GM04504 (cell line): ENCODE data around the gene GGCT.

Experiments
- DNase-seq: peaks from one replicate; pipeline ENCODE4 v3.0.0-alpha.2; 2012; ENCODE audit warnings: low read depth

Gene GGCT

DNA sequence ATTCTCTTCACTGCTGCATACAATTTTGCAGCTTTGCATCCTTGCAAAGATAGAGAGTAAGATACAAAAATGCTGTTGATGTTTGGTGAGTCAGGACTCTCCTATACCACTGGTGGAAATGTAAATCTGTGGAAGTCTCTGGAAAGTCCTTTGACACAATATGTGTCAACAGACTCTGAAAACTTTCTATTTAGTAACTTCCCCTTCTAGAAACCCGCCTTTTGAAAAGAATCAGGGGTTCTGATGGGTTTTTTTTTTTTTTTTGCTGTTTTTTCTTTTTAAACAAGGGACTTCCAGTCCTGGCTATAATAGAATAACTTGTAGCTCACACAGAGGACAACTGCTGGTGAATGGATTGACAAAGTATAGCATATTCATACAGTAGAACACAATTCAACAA, 42.5 kb downstream of the GGCT start:
- DNase-seq = no peak

DNA sequence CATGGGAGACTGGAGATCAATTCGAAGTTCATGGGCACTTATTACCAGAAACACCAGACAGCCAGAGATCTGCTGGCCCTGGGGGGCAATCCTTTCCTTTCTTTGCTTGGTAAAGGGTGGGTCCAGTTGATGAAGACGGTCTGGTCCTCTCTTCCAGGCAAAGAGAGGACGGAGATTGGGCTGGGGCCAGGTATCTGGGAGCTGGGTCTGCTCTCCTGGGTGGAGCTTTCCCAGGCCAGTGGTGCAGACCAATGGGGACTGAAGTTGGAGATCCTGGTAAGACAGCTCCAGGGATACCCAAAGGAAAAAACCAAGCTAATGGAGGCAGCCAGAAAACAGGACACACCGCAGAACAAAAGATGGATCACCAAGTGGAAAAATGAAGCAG, 44.4 kb downstream of the GGCT start:
- no peak for DNase-seq

GRCh38 chr7:30459591-30460245, 44.9 kb downstream of the GGCT start:
- peak; percentile 88 for DNase-seq

GRCh38 chr7:30458311-30458710, 46.3 kb downstream of the GGCT start:
- no peak for DNase-seq

- no peak for DNase-seq
Measured at GRCh38 chr7:30453921-30454320, 50.7 kb downstream of the GGCT start.

- DNase-seq = no peak
Measured at GRCh38 chr7:30453016-30453415, 51.6 kb downstream of the GGCT start.

DNA sequence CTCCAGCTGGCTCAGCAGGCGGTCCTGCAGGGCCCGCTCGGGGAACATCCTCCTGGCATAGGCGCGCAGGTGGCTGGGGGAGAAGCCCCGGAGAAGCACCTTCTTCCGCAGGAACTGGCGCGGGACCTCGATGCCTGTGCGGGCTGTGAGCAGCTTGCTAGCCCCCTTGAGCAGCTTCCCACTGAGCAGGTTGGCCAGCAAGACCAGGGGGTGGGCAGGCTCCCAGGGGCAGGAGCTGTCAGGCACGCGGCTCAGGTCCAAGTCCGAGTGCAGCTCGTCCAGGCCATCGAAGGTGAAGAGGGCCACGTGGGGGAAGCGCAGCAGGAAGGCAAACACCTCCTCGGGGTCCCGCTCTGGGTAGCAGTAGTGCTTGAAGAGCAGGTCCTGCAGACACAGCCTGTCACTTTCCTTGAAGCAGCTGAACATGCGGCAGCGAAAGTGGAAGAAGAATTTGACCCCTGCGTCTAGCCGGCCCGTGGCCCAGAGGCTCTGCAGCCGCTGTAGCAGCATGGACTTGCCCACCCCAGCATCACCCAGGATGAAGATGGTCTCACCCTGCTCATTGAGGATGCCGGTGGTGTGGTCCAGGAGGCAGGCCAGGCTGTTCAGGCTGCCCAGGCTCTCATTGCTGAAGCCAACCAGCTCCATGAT, 52.2 kb downstream of the GGCT start:
- DNase-seq = no peak

GRCh38 chr7:30451539-30452279, 52.9 kb downstream of the GGCT start:
- DNase-seq = no peak

DNA sequence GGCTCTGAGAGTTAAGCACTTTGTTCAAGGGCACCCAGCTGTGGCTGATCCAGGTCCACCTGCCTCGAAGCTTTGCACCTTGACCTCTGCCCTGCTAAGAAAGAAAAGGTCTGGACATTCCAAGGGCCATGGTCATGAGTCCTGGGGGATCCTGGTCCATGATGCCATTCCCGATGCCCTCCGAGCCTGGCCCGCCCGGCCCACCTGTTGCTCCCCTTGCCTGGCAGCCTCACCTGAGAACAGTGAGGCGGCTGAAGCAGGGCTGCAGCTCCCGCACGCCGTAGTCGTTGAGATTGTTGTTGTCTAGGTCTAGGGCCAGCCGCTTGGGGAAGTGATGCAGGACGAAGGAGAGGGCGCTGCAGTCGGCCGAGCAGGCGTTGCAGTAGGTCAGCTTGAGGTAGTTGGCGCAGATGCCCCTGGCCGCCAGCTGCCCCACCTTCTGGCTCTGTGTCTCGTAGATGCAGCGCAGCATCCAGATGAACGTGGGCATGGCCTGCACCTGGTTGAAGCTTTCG, 53.6 kb downstream of the GGCT start:
- no peak for DNase-seq

DNA sequence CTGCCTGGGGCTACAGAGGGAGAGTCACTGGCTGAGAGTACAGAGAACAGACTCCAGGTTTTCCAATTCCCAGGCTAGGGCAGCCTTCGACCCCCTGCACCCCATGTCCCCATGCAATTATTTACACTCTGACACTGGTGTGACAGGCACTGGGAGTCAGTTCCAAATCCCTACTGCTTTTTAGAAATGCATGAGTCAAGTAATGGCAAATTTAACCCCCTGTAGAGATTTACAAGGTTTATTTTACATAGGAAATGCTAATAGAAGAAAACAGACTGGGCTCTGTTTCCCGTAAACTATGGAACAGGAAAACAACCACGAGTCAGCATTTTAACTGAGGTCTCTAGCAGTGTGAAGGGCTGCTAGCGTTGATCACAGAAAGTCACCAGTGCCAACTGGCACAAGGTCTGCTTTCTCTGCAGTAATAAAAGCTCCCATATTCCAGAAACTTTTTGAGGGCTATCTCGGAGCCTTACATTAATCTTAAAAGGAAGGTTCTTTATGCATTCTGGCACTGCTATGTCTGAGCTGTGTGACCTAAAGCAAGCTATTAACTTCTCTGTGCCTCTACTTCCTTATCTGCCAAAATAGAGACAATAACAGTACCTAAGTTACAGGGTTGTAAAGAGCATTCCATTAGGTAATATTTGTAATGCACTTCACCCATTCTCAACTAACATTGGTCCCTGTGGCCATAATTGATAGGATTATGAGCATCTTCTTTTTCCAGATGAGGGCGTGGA, 54.2 kb downstream of the GGCT start:
- DNase-seq = no peak

DNA sequence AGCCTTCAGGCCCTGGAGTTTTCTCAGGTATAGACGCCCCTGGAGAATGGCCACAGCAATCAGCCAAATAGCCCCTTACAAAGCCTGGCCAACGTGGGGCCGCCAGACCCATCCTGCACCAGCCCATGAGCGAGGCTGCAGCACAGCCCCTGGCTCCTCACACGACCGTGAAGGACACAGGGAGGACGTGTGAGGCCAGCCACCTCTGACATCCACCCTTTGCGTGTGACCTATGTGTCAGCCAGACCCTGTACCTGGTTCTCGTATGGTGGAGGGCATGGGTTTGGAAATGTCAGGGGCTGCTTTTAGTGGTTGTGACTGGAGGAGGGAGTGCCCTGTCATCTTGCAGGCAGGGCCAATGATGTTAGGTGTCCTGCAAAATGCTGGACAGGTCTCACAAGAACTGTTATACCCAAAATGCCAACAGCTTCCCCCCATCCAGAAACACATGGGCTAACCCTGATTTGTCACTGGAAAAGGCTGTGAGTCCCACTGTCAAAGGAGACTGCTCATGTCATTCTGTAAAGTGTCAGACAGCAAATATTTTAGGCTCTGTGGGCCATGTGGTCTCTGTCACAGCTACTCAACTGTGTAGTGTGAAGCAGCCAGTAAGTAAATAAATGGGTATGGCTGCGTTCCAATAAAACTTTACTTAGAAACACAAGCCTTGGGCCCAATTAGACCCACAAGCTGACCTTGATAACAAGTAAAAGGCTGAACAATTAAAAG, 56.0 kb downstream of the GGCT start:
- no peak for DNase-seq

GRCh38 chr7:30447466-30447865, 57.2 kb downstream of the GGCT start:
- no peak for DNase-seq
